K562 (cell line): ENCODE results near the gene LTBP1. TPM values are rescaled to one million over a fixed set of nuclear protein-coding genes. Genes with fewer than 3 reads are reported as not detected.

Experiments
- ATAC-seq: fragments of 200-7000 bp; cut with Tn5 transposase; 3 replicates; pipeline ENCODE4 v1.9.1; 2020; ENCODE audit warnings: moderate library complexity
- BruUV-seq: library from RNA; stranded (reverse); fragments of 400-500 nt; replicated peaks from 2 replicates; lab custom pipeline; 2021; lab: Mats Ljungman, UMichigan
- CTCF ChIA-PET: fragments of 300-600 bp; formaldehyde crosslinking; extraction: SDS; loops from one replicate; lab custom pipeline; 2021; ENCODE audit warnings: low intra/inter-chr PET ratio; lab: Yijun Ruan, JAX
- POLR2A ChIA-PET: fragments of 300-600, 350-650 bp; sonication (Branson Sonifier 250); formaldehyde crosslinking; extraction: SDS; loops from one replicate; lab custom pipeline; 2021; ENCODE audit warnings: antibody characterized with exemption, inconsistent platforms; lab: Yijun Ruan, JAX
- DNase-seq, 4 experiments: peaks; one replicate each; pipeline versions ENCODE4 v3.0.0 to v3.0.0-alpha.2; 2011 to 2018; ENCODE audit warnings: low spot score in 3 of 4, mixed read lengths in 3 of 4; ENCODE audit errors: extremely low read depth in 1 of 4
- FAIRE-seq: peaks from 2 replicates; lab custom pipeline; 2011; peaks lifted over from hg19 to GRCh38; lab: Jason Lieb, UNC
- H2AFZ ChIP-seq: 2 replicates; pipeline ENCODE4 v1.6.0; 2011; ENCODE audit warnings: low read depth, low read length, control low read depth, inconsistent platforms
- H3K27ac ChIP-seq: fragments of 200-600 bp; 3 replicates; pipeline ENCODE4 v1.8.0; 2011; ENCODE audit warnings: low read depth, mild to moderate bottlenecking, control low read depth, inconsistent platforms, low read length, moderate library complexity, mixed read lengths; ENCODE audit errors: extremely low read depth
- H3K27me3 ChIP-seq, 2 experiments: fragments of 300-600 bp in 1 of 2; 2 replicates in 1 of 2; 3 replicates in 1 of 2; pipeline versions ENCODE4 v1.6.0 to v1.8.0; 2011; ENCODE audit warnings: inconsistent platforms in 2 of 2, low read length in 2 of 2, mild to moderate bottlenecking in 1 of 2, mixed read lengths in 1 of 2, moderate library complexity in 1 of 2; ENCODE audit not compliant: control insufficient read depth in 2 of 2, insufficient read depth in 2 of 2
- H3K36me3 ChIP-seq: fragments of 300-600 bp; 3 replicates; pipeline ENCODE4 v1.8.0; 2011; ENCODE audit warnings: mild to moderate bottlenecking, low read length, inconsistent platforms; ENCODE audit not compliant: control insufficient read depth, insufficient read depth
- H3K4me1 ChIP-seq, 2 experiments: fragments of 200-600 bp in 1 of 2; replicated peaks in 1 of 2; 2 replicates in 1 of 2; 3 replicates in 1 of 2; pipeline versions ENCODE4 v1.5.1 to v1.8.0; 2011; ENCODE audit warnings: inconsistent platforms in 2 of 2, low read length in 2 of 2, mild to moderate bottlenecking in 1 of 2, mixed read lengths in 1 of 2, moderate library complexity in 1 of 2; ENCODE audit not compliant: control insufficient read depth in 2 of 2, insufficient read depth in 2 of 2
- H3K4me2 ChIP-seq: 2 replicates; pipeline ENCODE4 v1.6.1; 2011; ENCODE audit warnings: low read length, control low read depth, inconsistent platforms, mixed read lengths; ENCODE audit not compliant: insufficient read depth
- H3K4me3 ChIP-seq: fragments of 200-600 bp; sonication (generic), shearing (Covaris generic); 2 replicates; pipeline ENCODE4 v1.5.1; 2016; ENCODE audit warnings: control low read depth, inconsistent platforms
- H3K79me2 ChIP-seq: fragments of 200-600 bp; 3 replicates; pipeline ENCODE4 v1.8.0; 2011; ENCODE audit warnings: low read length, inconsistent platforms; ENCODE audit not compliant: control insufficient read depth, insufficient read depth
- H3K9ac ChIP-seq, 2 experiments: 2 replicates each; pipeline versions ENCODE4 v1.6.0 to v1.6.1; 2011; ENCODE audit warnings: low read depth in 2 of 2, low read length in 2 of 2, control low read depth in 1 of 2, inconsistent platforms in 1 of 2, mild to moderate bottlenecking in 1 of 2, mixed read lengths in 1 of 2; ENCODE audit not compliant: insufficient read depth in 1 of 2
- H3K9me1 ChIP-seq: one replicate; pipeline ENCODE4 v1.6.0; 2011; ENCODE audit warnings: inconsistent platforms, mild to moderate bottlenecking, low read length, moderate library complexity; ENCODE audit not compliant: control insufficient read depth, insufficient read depth
- H3K9me3 ChIP-seq: replicated peaks from 2 replicates; pipeline ENCODE4 v1.5.1; 2011; ENCODE audit warnings: low read depth, low read length, inconsistent platforms; ENCODE audit not compliant: control insufficient read depth, insufficient read depth
- H4K20me1 ChIP-seq: replicated peaks from 2 replicates; pipeline ENCODE4 v1.6.1; 2011; ENCODE audit warnings: low read length, inconsistent platforms, mixed read lengths; ENCODE audit not compliant: control insufficient read depth, insufficient read depth
- C11orf30 ChIP-seq: fragments of 450-650 bp; IDR thresholded peaks from 2 replicates; pipeline ENCODE4 v1.6.1; 2016; ENCODE audit warnings: low read depth, mild to moderate bottlenecking
- CC2D1A ChIP-seq: fragments of 450-650 bp; IDR thresholded peaks from 2 replicates; pipeline ENCODE4 v1.6.1; 2017; ENCODE audit warnings: mild to moderate bottlenecking
- CREBBP ChIP-seq: IDR thresholded peaks from one replicate; pipeline ENCODE4 v1.6.1; 2012; ENCODE audit warnings: low read depth, mild to moderate bottlenecking, control low read depth, inconsistent platforms, low read length
- EP300 ChIP-seq: IDR thresholded peaks from 2 replicates; pipeline ENCODE4 v1.6.1; 2012; ENCODE audit warnings: low read length, improper control_type of control experiment
- IFI16 ChIP-seq: fragments of 250-450 bp; sonication (Bioruptor Pico); IDR thresholded peaks from 2 replicates; pipeline ENCODE4 v2.1.2; 2022; ENCODE audit warnings: mild to moderate bottlenecking, inconsistent platforms
- KDM4B ChIP-seq, 2 experiments: fragments of 450-650 bp in 1 of 2; sonication (generic) in 1 of 2; IDR thresholded peaks; 2 replicates each; pipeline ENCODE4 v1.6.1; 2016 to 2017; ENCODE audit warnings: borderline replicate concordance in 2 of 2, antibody characterized with exemption in 1 of 2, low read depth in 1 of 2, mild to moderate bottlenecking in 1 of 2
- MAFG ChIP-seq: fragments of 450-650 bp; conservative IDR thresholded peaks from 2 replicates; pipeline ENCODE4 v1.6.1; 2016; ENCODE audit warnings: missing genetic modification characterization, missing compliant biosample characterization
- POLR2AphosphoS2 ChIP-seq: IDR thresholded peaks from 2 replicates; pipeline ENCODE4 v1.6.1; 2012; ENCODE audit warnings: low read length, improper control_type of control experiment
- RBM34 ChIP-seq: fragments of 200-400 bp; formaldehyde crosslinking; IDR thresholded peaks from 2 replicates; pipeline ENCODE4 v1.6.1; 2018; ENCODE audit warnings: low read length, borderline replicate concordance; ENCODE audit not compliant: insufficient read depth
- SMAD3 ChIP-seq: fragments of 450-650 bp; formaldehyde crosslinking; conservative IDR thresholded peaks from 2 replicates; pipeline ENCODE4 v1.4.0; 2020; ENCODE audit warnings: mild to moderate bottlenecking
- TAF15 ChIP-seq: fragments of 200-400 bp; formaldehyde crosslinking; IDR thresholded peaks from 2 replicates; pipeline ENCODE4 v1.6.1; 2017; ENCODE audit warnings: mild to moderate bottlenecking, low read depth, low read length, moderate library complexity
- ZNF134 ChIP-seq: fragments of 250-450 bp; sonication (Bioruptor Pico); conservative IDR thresholded peaks from 2 replicates; pipeline ENCODE4 v1.4.0; 2020
- ZNF232 ChIP-seq: sonication (generic); formaldehyde crosslinking; IDR thresholded peaks from 2 replicates; pipeline ENCODE4 v1.8.0; 2022; ENCODE audit warnings: mild to moderate bottlenecking, missing genetic modification reagents
- ZNF316 ChIP-seq: fragments of 450-650 bp; IDR thresholded peaks from 2 replicates; pipeline ENCODE4 v1.6.1; 2016
- ZNF518B ChIP-seq: fragments of 250-450 bp; sonication (Bioruptor Pico); IDR thresholded peaks from 2 replicates; pipeline ENCODE4 v1.5.0; 2021; ENCODE audit warnings: mild to moderate bottlenecking, moderate library complexity
- ZNF695 ChIP-seq: fragments of 450-650 bp; formaldehyde crosslinking; IDR thresholded peaks from 2 replicates; pipeline ENCODE4 v1.4.0; 2020; ENCODE audit warnings: mild to moderate bottlenecking, moderate library complexity
- ZNF717 ChIP-seq: fragments of 250-450 bp; sonication (Bioruptor Pico); IDR thresholded peaks from 2 replicates; pipeline ENCODE4 v1.5.0; 2021
- ZNF75A ChIP-seq: fragments of 450-650 bp; formaldehyde crosslinking; IDR thresholded peaks from 2 replicates; pipeline ENCODE4 v1.4.0; 2020; ENCODE audit warnings: mild to moderate bottlenecking
- WGBS: fragments of 100-300 bp; shearing (Covaris generic); methylation state at CpG from one replicate; pipeline ENCODE4 v1.1.6; 2016; ENCODE audit warnings: low coverage, mixed read lengths; ENCODE audit not compliant: insufficient coverage; ENCODE audit errors: missing lambda C conversion rate; 5-methylcytosine and 5-hydroxymethylcytosine counted together
- in situ Hi-C: fragments of 300-500 bp; cut with MboI; formaldehyde crosslinking; loops from 4 replicates; pipeline ENCODE4 v1.15.0; 2018; ENCODE audit warnings: inconsistent platforms, mixed read lengths
- intact Hi-C: fragments of 100-400 bp; cut with micrococcal nuclease; formaldehyde crosslinking; loops from 2 replicates; pipeline ENCODE4 v1.14.2; 2022
- polyA plus RNA-seq, 8 experiments: library from polyadenylated mRNA; depleted of rRNA in 4 of 8; stranded (reverse) in 5 of 8; unstranded in 3 of 8; fragments of >200 nt; fragmentation: Nextera tagmentation in 2 of 8; fragmentation: Illumina TruSeq in 1 of 8; extraction: Ambion mirVana in 2 of 8; extraction: Trizol in 1 of 8; gene quantifications; 2 replicates each; pipeline versions ENCODE4 v1.2.1 to v1.2.3, GENCODE V29; 2011 to 2014; ENCODE audit warnings: inconsistent platforms in 1 of 8, missing spikeins in 1 of 8
- total RNA-seq, 7 experiments: library from RNA; depleted of rRNA in 6 of 7; stranded (reverse); fragments of >200 nt in 6 of 7; fragmentation: Illumina TruSeq in 2 of 7; extraction: Trizol in 2 of 7; gene quantifications; 2 replicates each; pipeline versions ENCODE4 v1.2.1 to v1.2.3, GENCODE V29; 2011 to 2021; ENCODE audit warnings: low replicate concordance in 1 of 7
- TF ChIP-seq, protein P1 (sequence below): fragments of 450-650 bp; IDR thresholded peaks from 2 replicates; pipeline ENCODE4 v1.6.1; 2016; ENCODE audit warnings: mild to moderate bottlenecking

The LTBP1 gene
- total and polyA plus RNA-seq, 9 of the 15 experiments (the other 6 are each of a cell fraction or from before 2014, with no cell fraction given): 3.6 to 16.4 (median 8.5) TPM

DNA sequence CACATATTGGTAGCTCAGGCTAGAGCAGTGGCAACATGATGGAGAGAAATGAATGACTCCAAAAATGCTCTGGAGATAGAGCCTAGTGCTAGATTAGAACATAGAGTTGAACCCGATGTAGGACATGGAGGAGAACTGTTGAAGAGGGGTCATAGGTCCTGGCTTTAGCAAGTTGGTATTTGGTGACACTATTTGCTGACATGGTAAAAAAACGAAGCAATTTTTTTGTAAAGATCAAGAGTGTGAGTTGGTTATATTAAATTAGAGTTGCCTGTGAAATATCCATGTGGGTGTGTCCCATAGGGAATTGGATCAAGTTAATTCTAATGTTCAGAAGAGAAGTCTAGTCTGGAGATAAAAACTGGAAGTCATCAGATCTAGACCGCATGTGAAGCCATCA, 386.7 kb downstream of the LTBP1 start:
- Histone ChIP-seq H3K36me3 (no peaks in the 10 kb centered on the region), H3K79me2 (no peaks in the 10 kb centered on the region), H3K4me2 (no peak overlapping the region), H3K4me3 (no peak overlapping the region), H3K9me3 (no peaks in the 10 kb centered on the region), H2AFZ (no peak overlapping the region), H3K4me1 (no peaks in the 10 kb centered on the region), H3K27ac (no peak overlapping the region), H3K9ac (no peak overlapping the region), H4K20me1 (no peaks in the 10 kb centered on the region), H3K27me3 (no peaks in the 10 kb centered on the region), H3K9me1 (no peaks in the 10 kb centered on the region)
- ChIA-PET POLR2A (no interaction called here), CTCF (no interaction called here)
- ATAC-seq (no peak), FAIRE-seq (no peak), DNase-seq (no peak)
- in situ Hi-C loops: no loop called here
- 25% methylated on average over 3 of the region's 3 CpGs for WGBS
- intact Hi-C loops: no loop called here
- BruUV-seq: no TSS peak
- TF ChIP-seq ZNF695 (no peak), IFI16 (CRISPR knock-in tag) (no peak), TAF15 (no peak), ZNF232 (CRISPR knock-in tag) (no peak), SMAD3 (CRISPR knock-in tag) (no peak), KDM4B (IDR thresholded peaks at IDR 0.05; ENCODE audit: borderline replicate concordance in 2 of 2, low read depth in 1 of 2) (no peak), RBM34 (no peak), EP300 (no peak), ZNF316 (peak; percentile 86), POLR2AphosphoS2 (no peak), ZNF134 (CRISPR knock-in tag) (no peak), ZNF75A (no peak), ZNF717 (CRISPR knock-in tag) (no peak), ZNF518B (no peak), MAFG (tag) (peak; percentile 77), CC2D1A (no peak), C11orf30 (peak; percentile 65), CREBBP (no peak)
- TF ChIP-seq, protein P1, sequence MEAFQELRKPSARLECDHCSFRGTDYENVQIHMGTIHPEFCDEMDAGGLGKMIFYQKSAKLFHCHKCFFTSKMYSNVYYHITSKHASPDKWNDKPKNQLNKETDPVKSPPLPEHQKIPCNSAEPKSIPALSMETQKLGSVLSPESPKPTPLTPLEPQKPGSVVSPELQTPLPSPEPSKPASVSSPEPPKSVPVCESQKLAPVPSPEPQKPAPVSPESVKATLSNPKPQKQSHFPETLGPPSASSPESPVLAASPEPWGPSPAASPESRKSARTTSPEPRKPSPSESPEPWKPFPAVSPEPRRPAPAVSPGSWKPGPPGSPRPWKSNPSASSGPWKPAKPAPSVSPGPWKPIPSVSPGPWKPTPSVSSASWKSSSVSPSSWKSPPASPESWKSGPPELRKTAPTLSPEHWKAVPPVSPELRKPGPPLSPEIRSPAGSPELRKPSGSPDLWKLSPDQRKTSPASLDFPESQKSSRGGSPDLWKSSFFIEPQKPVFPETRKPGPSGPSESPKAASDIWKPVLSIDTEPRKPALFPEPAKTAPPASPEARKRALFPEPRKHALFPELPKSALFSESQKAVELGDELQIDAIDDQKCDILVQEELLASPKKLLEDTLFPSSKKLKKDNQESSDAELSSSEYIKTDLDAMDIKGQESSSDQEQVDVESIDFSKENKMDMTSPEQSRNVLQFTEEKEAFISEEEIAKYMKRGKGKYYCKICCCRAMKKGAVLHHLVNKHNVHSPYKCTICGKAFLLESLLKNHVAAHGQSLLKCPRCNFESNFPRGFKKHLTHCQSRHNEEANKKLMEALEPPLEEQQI: no peak
